K562 treated with DMSO at 1 percent for 48 hours (cell line): Measurements from ENCODE around the gene KASH5. TPM values are rescaled to one million over a fixed set of nuclear protein-coding genes. Genes with fewer than 3 reads are reported as not detected.

Source experiments
- total RNA-seq: library from RNA; unstranded; fragments of 300-600 nt; gene quantifications from 2 replicates; pipeline ENCODE4 v1.2.3, GENCODE V29; 2022; ENCODE audit warnings: low replicate concordance; ENCODE audit errors: extremely low read depth

KASH5 gene, protein sequence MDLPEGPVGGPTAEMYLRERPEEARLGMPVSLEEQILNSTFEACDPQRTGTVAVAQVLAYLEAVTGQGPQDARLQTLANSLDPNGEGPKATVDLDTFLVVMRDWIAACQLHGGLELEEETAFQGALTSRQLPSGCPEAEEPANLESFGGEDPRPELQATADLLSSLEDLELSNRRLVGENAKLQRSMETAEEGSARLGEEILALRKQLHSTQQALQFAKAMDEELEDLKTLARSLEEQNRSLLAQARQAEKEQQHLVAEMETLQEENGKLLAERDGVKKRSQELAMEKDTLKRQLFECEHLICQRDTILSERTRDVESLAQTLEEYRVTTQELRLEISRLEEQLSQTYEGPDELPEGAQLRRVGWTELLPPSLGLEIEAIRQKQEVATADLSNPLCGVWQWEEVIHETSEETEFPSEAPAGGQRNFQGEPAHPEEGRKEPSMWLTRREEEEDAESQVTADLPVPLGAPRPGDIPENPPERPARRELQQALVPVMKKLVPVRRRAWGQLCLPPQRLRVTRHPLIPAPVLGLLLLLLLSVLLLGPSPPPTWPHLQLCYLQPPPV
- not detected in 2 replicates for total RNA-seq

GRCh38 chr19:49387936-49388372, at the start of gene KASH5:
Gene KASH5, plus strand, starts transcription at chr19:49388249. Its CDS starts 2,635 bp downstream, at chr19:49390884.

GRCh38 chr19:49362048-49362928, 25.8 kb upstream of the KASH5 start, which contains the start of gene TEAD2:
Gene TEAD2, minus strand, starts transcription at chr19:49362416. Its CDS starts 2,341 bp downstream, at chr19:49360075.

GRCh38 chr19:49363268-49364082, 24.6 kb upstream of the KASH5 start, which contains the start of gene DKKL1:
Gene DKKL1, plus strand, starts transcription at chr19:49363877. Its CDS starts 122 bp downstream, at chr19:49363999.

GRCh38 chr19:49423071-49423984, 35.3 kb downstream of the KASH5 start, which contains the start of gene PTH2:
Gene PTH2, minus strand, starts transcription at chr19:49423441. Its CDS starts 102 bp downstream, at chr19:49423339.

DNA sequence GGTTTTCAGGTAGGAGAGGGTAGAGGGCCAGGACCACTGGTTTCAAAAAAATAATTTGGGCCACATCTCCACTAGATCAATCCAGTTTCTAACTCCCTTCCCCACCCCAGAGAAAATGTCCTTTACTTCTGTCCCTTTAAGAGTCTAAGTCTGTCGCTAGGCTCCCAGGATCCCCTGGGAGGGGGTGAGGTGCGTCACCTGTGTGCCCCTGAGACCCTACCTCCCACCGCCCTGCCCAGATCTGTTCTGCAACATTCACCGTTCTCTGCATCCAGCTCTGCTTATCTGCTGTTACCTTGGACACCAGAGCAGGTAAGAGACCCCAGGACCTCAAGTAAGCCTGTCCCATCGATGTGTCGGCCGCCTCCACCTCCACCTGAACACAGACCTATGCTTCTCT, 37.1 kb downstream of the KASH5 start, which contains the start of gene GFY:
GFY (plus strand) TSS at position 211 of the 400 bp plus-strand sequence. CDS start 1,043 bp downstream, outside the sequence.

DNA sequence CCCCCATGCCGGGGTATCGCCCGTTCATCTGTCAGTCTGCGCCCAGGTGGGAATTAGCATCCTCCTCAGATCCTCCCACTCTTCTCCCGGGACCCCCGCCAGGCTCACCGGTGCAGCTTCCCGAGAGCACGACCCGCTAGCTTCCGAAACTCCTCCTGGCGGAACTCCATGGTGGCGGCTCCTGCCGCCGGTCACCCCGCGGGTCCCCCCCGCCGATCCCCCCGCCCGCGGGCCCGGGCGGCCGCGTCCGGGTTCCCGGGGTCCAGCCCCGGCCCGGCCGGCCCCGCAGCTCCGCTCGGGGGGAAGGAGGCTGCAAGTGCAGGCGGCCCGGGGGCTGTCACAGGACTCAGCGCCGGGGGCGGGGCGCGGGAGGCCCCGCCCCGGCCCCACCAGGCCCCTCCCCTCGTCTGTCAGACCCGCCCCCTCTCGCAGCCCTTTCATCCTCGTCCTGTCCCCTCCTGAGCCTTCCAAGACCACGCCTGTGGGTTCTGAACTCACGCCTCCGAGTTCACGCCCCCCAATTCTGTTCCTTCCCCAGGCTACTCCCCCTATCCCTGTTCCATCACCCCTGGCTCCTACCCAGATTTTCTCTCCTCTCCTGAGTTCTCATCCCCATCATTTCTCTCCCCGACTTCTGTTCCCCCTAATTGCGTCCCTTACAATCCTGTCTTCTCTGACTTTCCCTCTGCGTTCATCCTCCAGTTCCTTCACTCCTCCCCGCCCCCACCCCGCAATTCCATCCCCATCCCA, 53.3 kb downstream of the KASH5 start, which contains the start of gene SLC17A7:
SLC17A7 (minus strand) TSS at position 318 of the 750 bp plus-strand sequence; CDS start at position 170, 148 bp downstream.

GRCh38 chr19:49451430-49452181, 63.6 kb downstream of the KASH5 start, which contains the start of gene PIH1D1:
Gene PIH1D1, minus strand, starts transcription at chr19:49451814. Its CDS starts 240 bp downstream, at chr19:49451574.

GRCh38 chr19:49453013-49453756, 65.1 kb downstream of the KASH5 start, which contains the start of gene ALDH16A1:
Gene ALDH16A1, plus strand, starts transcription at chr19:49453225. Its CDS starts 107 bp downstream, at chr19:49453332.

Other genes starting within 250 kb of the KASH5 start
- not detected in 2 replicates for gene HRC, start 232.9 kb upstream of the KASH5 start, total RNA-seq
- gene TRPM4, start 230.5 kb upstream of the KASH5 start, total RNA-seq = 127 TPM in 1 of 2 replicates, not detected in the other
- gene SLC6A16, start 63.1 kb upstream of the KASH5 start, total RNA-seq = not detected in 2 replicates
- not detected in 2 replicates for gene CD37, start 52.8 kb upstream of the KASH5 start, total RNA-seq
- gene TEAD2, start 25.8 kb upstream of the KASH5 start, total RNA-seq = not detected in 2 replicates
- not detected in 2 replicates for gene DKKL1, start 24.4 kb upstream of the KASH5 start, total RNA-seq
- gene PTH2, start 35.2 kb downstream of the KASH5 start, total RNA-seq = not detected in 2 replicates
- not detected in 2 replicates for gene GFY, start 37.1 kb downstream of the KASH5 start, total RNA-seq
- not detected in 2 replicates for gene SLC17A7, start 53.3 kb downstream of the KASH5 start, total RNA-seq
- not detected in 2 replicates for gene PIH1D1, start 63.6 kb downstream of the KASH5 start, total RNA-seq
- not detected in 2 replicates for gene ALDH16A1, start 65.0 kb downstream of the KASH5 start, total RNA-seq
- gene FLT3LG, start 86.0 kb downstream of the KASH5 start, total RNA-seq = not detected in 2 replicates
- 3,760 and 3,772 TPM in 2 replicates for gene RPL13A, start 99.4 kb downstream of the KASH5 start, total RNA-seq
- 2,330 TPM in 1 of 2 replicates, not detected in the other for gene RPS11, start 108.2 kb downstream of the KASH5 start, total RNA-seq
- not detected in 2 replicates for gene FCGRT, start 124.4 kb downstream of the KASH5 start, total RNA-seq
- not detected in 2 replicates for gene RCN3, start 139.8 kb downstream of the KASH5 start, total RNA-seq
- 906 TPM in 1 of 2 replicates, not detected in the other for gene NOSIP, start 192.3 kb downstream of the KASH5 start, total RNA-seq
- gene PRRG2, start 193.1 kb downstream of the KASH5 start, total RNA-seq = not detected in 2 replicates
- not detected in 2 replicates for gene PRR12, start 202.9 kb downstream of the KASH5 start, total RNA-seq